Mucosa of stomach (tissue), 1 donor: ENCODE results near the gene CRISP1.

ENCODE experiments used
- H3K27me3 ChIP-seq: one replicate; pipeline ENCODE4 v1.7.0; 2013; ENCODE audit warnings: mild to moderate bottlenecking, low read length; ENCODE audit not compliant: control insufficient read depth, insufficient read depth
- H3K36me3 ChIP-seq: one replicate; pipeline ENCODE4 v1.7.0; 2013; ENCODE audit warnings: low read length; ENCODE audit not compliant: control insufficient read depth, insufficient read depth
- H3K4me1 ChIP-seq: one replicate; pipeline ENCODE4 v1.7.0; 2013; ENCODE audit warnings: mild to moderate bottlenecking, low read length; ENCODE audit not compliant: control insufficient read depth, insufficient read depth
- H3K4me3 ChIP-seq: one replicate; pipeline ENCODE4 v1.7.0; 2013; ENCODE audit warnings: low read length
- H3K9ac ChIP-seq: one replicate; pipeline ENCODE4 v1.7.0; 2013; ENCODE audit warnings: mild to moderate bottlenecking, low read length, moderate library complexity
- H3K9me3 ChIP-seq: one replicate; pipeline ENCODE4 v1.7.0; 2013; ENCODE audit warnings: mild to moderate bottlenecking, low read length, moderate library complexity; ENCODE audit not compliant: control insufficient read depth
- donor health status: Pancreatic carcinoma.

CRISP1 gene

DNA sequence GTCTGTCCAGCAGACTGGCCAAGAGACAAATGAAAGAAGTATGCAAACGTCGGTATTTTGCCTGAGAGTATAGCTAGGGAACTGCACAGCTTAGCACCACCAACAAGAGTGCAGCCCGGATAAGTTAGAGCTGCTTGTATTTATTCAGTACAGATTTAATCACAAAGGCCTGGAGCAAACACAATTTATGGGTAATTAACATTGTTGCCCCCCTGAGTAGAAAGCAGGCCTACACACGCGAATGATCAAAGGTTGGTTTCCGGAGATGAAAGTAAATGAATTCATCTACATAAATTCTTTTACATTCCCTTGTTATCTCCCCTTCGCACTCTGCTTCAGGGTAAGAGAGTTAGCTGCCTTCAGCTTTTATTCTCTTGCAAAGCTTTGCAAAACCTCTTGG, 24.7 kb upstream of the CRISP1 start:
- H3K27me3 ChIP-seq: no peaks in the 10 kb centered on the region
- H3K9ac ChIP-seq: no peak overlapping the region
- no peak overlapping the region for H3K4me3 ChIP-seq
- no peaks in the 10 kb centered on the region for H3K4me1 ChIP-seq
- H3K9me3 ChIP-seq: no peaks in the 10 kb centered on the region
- H3K36me3 ChIP-seq: no peaks in the 10 kb centered on the region

GRCh38 chr6:49888742-49889431, 22.6 kb upstream of the CRISP1 start:
- Histone ChIP-seq H3K9ac (no peak overlapping the region), H3K9me3 (no peaks in the 10 kb centered on the region), H3K4me3 (no peak overlapping the region), H3K36me3 (no peaks in the 10 kb centered on the region), H3K27me3 (no peaks in the 10 kb centered on the region), H3K4me1 (no peaks in the 10 kb centered on the region)

DNA sequence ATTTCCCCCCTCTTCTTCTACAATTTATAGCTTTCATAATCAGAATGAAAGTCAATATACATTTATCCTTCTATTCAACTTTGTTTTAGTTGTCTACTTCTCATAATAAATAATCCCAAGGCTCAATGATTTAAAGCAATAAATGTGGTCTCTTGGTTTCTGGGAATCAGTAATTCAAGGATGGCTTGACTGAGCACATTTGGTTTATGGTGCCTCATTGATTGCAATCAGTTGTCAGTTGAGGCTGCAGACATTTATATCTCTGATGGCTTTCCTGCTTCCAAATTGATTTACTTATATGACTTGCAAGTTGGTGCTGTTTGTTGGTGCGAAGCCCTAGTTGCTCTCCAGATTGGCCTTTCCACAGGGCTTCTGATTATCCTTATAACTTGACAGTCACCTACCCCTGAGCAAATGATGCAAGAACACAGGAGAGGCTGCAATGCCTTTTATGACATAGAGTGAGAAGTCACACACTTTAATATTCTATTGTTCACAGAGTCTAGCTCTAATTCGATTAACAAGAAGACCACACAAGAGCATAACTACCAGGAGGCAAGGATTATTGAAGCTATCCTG, 2.7 kb upstream of the CRISP1 start:
- H3K36me3 ChIP-seq: no peaks in the 10 kb centered on the region
- H3K27me3 ChIP-seq: no peaks in the 10 kb centered on the region
- H3K9ac ChIP-seq: no peak overlapping the region
- H3K4me3 ChIP-seq: no peak overlapping the region
- H3K9me3 ChIP-seq: no peaks in the 10 kb centered on the region
- H3K4me1 ChIP-seq: no peaks in the 10 kb centered on the region

- H3K27me3 ChIP-seq: no peaks in the 10 kb centered on the region
- H3K36me3 ChIP-seq: no peaks in the 10 kb centered on the region
- no peaks in the 10 kb centered on the region for H3K9me3 ChIP-seq
- no peaks in the 10 kb centered on the region for H3K4me1 ChIP-seq
- H3K9ac ChIP-seq: no peak overlapping the region
- H3K4me3 ChIP-seq: no peak overlapping the region
Observed at GRCh38 chr6:49856282-49856681, 10.1 kb downstream of the CRISP1 start.

DNA sequence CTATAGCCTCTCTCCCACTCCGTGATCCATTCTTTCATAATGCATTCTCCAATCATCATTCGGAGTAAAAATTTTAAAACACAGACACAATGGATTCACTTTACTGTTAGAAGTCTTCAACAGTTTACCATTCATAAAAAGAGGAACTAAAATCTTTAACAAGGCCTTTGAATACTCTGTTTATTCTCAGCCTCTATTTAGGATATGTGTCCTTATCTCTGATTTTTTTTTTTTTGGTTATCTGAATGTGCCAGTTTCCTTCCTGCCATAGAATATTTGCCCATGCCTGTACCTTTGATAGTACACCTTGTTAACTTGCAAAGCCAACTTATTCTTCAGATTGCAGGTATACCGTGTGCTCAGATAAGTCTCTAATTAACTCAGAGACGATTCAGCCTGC, 11.1 kb downstream of the CRISP1 start:
- H3K36me3 ChIP-seq: no peaks in the 10 kb centered on the region
- H3K9ac ChIP-seq: no peak overlapping the region
- H3K4me1 ChIP-seq: no peaks in the 10 kb centered on the region
- no peaks in the 10 kb centered on the region for H3K9me3 ChIP-seq
- no peak overlapping the region for H3K4me3 ChIP-seq
- H3K27me3 ChIP-seq: no peaks in the 10 kb centered on the region

DNA sequence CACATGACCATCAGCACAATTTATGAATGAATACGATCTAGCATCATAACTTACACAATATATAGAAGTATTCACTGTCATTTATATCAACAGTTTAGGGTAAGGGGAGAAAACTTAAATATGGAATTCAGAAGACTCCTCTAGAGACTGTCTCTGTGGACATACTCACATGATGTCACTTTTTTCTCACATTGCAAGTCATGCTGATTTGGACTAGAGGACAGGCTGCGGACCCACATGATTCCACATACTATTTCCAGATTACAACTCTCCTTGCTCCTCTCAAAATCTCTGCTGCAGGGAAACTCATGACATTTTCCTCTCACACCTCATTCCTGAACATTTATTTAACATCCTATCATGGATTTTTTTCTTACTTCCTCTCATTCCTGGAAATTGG, 13.4 kb downstream of the CRISP1 start:
- no peaks in the 10 kb centered on the region for H3K27me3 ChIP-seq
- H3K9ac ChIP-seq: no peak overlapping the region
- H3K4me1 ChIP-seq: no peaks in the 10 kb centered on the region
- no peaks in the 10 kb centered on the region for H3K9me3 ChIP-seq
- no peaks in the 10 kb centered on the region for H3K36me3 ChIP-seq
- H3K4me3 ChIP-seq: no peak overlapping the region

- Histone ChIP-seq H3K9ac (no peak overlapping the region), H3K9me3 (no peaks in the 10 kb centered on the region), H3K4me1 (no peaks in the 10 kb centered on the region), H3K4me3 (no peak overlapping the region), H3K27me3 (no peaks in the 10 kb centered on the region), H3K36me3 (no peaks in the 10 kb centered on the region)
Observed at GRCh38 chr6:49849213-49849907, 17.0 kb downstream of the CRISP1 start.

GRCh38 chr6:49847673-49848072, 18.7 kb downstream of the CRISP1 start:
- Histone ChIP-seq H3K9me3 (no peaks in the 10 kb centered on the region), H3K27me3 (no peaks in the 10 kb centered on the region), H3K36me3 (no peaks in the 10 kb centered on the region), H3K4me1 (no peaks in the 10 kb centered on the region), H3K9ac (no peak overlapping the region), H3K4me3 (no peak overlapping the region)

DNA sequence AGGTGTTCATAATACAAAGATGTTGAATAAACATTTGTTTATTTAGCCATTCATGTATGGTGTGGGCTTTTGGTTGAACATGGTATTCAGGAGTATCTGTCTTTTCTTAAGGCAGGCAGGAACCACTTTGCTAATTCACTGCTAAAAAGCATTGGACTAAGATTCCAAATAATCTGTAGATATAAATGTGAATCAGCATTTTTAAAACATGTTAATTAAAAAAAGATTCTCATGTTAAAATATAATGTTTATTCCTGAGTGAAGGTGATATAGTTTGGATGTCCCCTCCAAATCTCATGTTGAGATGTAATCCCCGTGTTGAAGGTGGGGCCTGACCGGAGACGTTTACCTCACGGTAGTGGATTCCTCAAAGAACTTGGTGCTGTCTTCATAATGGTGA, 19.3 kb downstream of the CRISP1 start:
- no peak overlapping the region for H3K9ac ChIP-seq
- no peak overlapping the region for H3K4me3 ChIP-seq
- no peaks in the 10 kb centered on the region for H3K4me1 ChIP-seq
- no peaks in the 10 kb centered on the region for H3K27me3 ChIP-seq
- no peaks in the 10 kb centered on the region for H3K9me3 ChIP-seq
- H3K36me3 ChIP-seq: no peaks in the 10 kb centered on the region

GRCh38 chr6:49841424-49841823, 24.9 kb downstream of the CRISP1 start:
- Histone ChIP-seq H3K4me3 (no peak overlapping the region), H3K9me3 (no peaks in the 10 kb centered on the region), H3K9ac (no peak overlapping the region), H3K27me3 (no peaks in the 10 kb centered on the region), H3K36me3 (no peaks in the 10 kb centered on the region), H3K4me1 (no peaks in the 10 kb centered on the region)

DNA sequence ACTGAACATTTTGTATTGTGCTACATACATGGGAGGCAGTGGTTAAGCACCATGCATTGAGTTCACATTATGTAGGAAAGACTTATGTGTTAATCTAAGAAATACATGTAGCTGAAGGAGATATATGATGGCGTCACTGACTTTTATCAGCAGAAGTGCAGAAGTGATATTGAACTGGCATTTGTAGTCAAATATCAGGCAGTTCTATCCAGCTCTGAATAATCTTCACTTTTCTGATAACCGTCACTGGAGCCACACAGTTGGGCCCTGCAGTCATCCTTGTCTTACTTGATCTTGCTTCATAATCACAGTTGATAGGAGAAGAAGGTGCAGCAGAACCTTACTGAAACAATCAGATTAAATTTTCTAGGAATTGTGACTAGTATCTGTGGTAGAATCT, 26.4 kb downstream of the CRISP1 start:
- Histone ChIP-seq H3K9ac (no peak overlapping the region), H3K9me3 (no peaks in the 10 kb centered on the region), H3K27me3 (no peaks in the 10 kb centered on the region), H3K4me3 (no peak overlapping the region), H3K4me1 (no peaks in the 10 kb centered on the region), H3K36me3 (no peaks in the 10 kb centered on the region)

DNA sequence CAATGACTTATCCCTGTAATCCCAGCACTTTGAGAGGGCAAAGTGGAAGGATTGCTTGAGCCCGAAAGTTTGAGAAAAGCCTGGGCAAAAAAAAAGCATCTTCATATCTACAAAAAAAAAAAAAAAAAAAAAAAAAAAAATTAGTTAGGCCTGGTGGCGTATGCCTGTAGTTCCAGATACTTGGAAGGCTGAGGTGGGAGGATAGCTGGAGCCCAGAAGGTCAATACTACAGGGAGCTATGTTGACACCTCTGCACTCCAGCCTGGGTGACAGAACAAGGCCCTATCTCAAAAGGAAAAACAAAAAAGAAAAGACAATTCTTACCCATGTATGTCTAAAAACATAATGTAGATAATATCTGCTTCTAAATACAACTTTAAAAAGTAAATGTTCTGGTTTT, 27.2 kb downstream of the CRISP1 start:
- no peak overlapping the region for H3K9ac ChIP-seq
- no peaks in the 10 kb centered on the region for H3K4me1 ChIP-seq
- no peak overlapping the region for H3K4me3 ChIP-seq
- H3K9me3 ChIP-seq: no peaks in the 10 kb centered on the region
- H3K27me3 ChIP-seq: no peaks in the 10 kb centered on the region
- H3K36me3 ChIP-seq: no peaks in the 10 kb centered on the region
